Measurements from ENCODE around the gene POLR3H. TPM values are rescaled to one million over a fixed set of nuclear protein-coding genes. Genes with fewer than 3 reads are reported as not detected.

Gene POLR3H
- total RNA-seq, 1 donor from 2014 or later = 18.1 TPM

DNA sequence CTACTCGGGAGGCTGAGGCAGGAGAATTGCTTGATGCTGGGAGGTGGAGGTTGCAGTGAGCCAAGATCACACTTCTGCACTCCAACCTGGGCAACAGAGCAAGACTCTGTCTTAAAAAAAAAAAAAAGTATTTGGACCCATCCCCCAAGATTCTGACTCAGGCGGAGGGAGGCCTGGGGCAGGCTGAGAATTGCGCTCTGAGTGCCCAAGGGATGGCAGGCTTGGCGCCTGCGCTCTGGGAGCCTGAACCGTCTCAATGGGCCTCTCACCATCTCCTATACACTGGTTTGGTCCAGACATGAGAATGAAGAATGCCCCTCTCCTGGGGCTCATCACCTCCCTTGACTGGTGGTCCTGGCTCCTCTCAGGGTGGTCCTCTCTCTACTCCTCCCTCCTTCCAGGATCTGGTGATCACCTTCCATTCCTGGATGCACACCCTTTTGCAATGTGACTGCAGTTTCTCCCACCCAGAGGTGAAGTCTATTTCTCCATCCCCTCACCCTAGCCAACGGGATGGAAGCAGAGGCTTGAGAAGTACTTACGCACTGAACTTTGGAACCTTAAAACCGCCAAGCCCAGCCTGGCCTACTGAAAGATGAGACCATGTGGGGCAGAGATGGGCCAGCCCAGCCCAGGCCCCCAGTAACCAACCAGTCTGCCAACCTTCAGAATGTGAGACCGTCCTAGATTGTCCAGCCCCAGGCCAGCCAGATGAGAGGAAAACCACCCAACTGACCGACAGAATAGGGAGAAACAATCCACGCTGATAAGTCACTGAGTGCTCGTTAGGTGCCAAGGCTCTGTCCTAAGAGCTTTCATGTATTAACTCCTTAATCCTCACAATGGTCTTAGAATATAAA lies 4.9 kb downstream of the POLR3H start:
- no peak for DNase-seq (ENCODE audit: extremely low read depth, low read depth, low spot score)

DNA sequence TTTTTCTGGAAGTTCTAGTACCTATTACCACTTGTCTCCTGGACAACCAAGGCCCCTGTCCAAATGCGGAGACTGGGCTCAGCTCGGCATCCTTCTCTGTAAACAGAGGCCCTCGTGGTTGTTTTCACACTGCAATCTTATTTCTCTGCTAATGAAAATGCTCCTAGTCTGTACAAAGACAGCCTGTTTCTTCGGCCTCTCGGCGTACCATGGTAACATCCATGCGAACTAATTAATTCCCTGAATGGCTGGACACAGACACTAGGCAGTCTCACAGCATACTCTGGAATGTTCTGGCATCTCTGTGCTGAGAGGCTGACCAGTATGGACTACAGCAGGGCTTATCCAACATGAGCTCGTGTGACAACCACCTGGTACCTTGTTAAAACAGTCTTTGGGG lies 5.7 kb downstream of the POLR3H start:
- DNase-seq (ENCODE audit: extremely low read depth, low read depth, low spot score) = no peak

DNA sequence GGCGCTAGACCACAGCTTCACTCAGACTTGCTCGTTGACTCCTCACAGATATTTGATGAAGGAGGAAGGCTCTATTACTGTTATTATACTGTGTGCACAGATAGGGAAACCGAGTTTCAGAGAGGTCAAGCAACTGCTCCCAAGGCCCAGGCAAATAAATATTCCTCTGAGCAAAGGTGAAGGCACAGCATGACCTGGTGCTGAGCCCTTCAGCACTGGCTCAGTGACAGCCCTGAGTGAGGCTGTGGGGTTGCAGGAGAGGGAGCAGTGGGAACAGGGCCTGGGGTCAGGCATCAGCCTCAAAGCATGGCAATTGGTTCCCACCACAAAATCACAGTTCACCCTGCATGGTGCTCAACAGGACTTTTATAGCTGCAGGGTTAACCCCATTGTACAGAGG lies 7.1 kb downstream of the POLR3H start:
- DNase-seq (ENCODE audit: extremely low read depth, low read depth, low spot score) = no peak

DNA sequence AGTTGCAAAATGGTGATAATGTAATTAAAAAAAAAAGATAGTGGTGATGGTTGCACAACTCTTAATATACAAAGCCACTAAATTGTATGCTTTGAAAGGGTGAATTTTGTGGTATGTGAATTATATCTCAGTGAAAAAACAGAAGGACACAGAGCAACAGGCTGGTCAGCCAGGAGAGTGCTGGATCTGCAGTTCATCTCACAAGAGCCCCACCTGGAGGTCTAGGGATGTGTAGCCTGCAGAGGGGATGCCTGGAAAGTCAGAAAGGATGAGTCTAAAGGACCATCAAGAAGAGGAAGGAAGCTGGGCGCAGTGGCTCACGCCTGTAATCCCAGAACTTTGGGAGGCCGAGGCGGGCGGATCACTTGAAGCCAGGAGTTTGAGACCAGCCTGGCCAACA lies 9.0 kb downstream of the POLR3H start:
- DNase-seq (ENCODE audit: extremely low read depth, low read depth, low spot score) = no peak

DNA sequence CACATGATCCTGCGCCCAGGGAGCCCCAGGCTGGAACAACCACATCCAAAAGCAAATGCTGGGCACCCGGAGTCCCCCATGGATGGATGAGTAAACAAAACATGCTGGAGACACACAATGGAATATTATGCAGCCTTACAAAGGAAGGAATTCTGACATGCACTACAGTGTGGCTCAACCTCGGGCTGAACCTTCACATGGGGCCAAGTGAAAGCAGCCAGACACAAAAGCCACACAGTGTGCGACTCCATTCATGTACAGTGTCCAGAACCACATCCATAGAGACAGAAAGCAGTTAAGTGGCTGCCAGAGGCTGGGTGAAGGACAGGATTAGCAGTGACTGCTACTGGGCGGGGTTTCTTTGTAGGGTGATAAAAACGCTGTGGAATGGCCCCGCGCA lies 10.1 kb downstream of the POLR3H start:
- no peak for DNase-seq (ENCODE audit: extremely low read depth, low read depth, low spot score)

DNA sequence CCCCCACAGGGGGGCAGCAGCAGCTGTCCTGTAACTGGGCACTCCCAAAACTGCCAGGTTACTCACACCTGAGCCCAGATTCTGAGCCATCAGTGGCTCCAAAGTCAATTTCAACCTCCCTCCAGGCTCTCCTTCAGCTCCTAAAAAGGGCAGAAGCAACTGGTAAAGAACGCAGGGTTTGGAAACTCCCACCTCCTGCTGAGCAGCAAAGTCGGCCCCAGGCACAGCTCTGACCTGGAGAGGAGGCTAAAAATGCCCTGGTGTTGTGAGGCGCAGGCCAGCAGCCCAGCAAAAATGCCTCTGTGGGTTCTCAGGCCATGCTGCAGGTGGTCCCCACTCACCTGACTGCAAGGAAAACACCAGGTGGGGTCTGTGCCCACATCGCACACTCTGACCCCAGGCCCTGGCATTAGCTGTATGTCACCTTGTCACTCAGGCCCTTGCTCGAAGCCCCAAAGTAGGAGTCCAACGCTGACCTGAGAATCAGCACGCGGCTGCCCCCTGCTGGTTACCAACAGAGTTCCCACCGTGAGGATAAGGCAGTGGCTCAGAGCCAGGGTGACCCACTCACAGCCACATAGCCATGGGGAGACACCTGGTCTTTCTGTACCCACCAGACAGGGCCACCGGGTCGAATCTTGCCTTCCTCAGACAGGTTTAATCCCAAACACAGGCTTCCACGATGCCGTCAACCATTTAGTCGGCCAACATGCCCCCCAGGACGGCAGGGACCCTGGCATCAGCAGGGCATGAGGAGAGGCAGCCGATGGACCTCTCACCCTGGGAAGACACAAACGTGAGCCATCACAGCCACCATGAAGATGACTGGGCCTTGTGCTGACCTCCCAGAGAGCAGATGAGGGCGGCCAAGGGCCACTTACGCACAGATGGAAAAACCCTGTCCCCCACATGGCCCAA lies 11.1 kb downstream of the POLR3H start:
- DNase-seq (ENCODE audit: extremely low read depth, low read depth, low spot score) = no peak

DNA sequence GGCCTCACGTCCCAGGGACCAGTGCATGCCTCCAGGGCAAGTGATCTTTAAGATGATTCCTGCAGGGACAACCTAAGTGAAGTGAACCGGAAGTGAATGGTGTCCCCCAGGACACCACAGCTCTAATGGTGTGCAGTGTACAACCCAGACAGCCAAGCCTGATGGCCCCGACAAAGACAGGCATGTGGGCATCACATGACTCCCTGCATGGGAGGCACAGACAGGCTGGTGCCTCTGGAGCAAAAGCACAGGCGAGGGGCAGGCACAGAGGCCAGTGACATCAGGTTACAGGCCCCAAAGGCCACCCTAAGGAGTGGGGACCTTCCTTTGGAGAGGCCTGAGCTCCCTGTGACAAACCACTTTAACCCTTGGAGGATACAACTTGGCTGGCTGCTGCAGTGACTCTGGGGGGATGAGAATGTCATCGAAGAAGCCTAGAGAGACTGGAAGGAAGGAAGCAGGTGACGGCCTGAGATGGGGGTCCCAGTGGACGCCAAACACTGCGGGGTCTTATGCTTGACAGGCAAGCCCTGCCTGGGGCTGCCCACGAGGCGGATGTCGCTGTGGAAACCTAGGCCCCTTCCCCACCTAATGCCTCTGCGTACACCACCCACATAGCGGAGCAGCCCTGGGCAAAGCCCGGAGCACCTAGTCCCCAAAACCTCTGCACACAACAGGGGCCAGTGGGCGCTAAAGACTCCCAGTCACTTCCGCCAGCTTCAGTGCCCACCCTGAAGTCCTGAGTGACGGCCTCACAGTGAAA lies 12.4 kb downstream of the POLR3H start:
- no peak for DNase-seq (ENCODE audit: extremely low read depth, low read depth, low spot score)

DNA sequence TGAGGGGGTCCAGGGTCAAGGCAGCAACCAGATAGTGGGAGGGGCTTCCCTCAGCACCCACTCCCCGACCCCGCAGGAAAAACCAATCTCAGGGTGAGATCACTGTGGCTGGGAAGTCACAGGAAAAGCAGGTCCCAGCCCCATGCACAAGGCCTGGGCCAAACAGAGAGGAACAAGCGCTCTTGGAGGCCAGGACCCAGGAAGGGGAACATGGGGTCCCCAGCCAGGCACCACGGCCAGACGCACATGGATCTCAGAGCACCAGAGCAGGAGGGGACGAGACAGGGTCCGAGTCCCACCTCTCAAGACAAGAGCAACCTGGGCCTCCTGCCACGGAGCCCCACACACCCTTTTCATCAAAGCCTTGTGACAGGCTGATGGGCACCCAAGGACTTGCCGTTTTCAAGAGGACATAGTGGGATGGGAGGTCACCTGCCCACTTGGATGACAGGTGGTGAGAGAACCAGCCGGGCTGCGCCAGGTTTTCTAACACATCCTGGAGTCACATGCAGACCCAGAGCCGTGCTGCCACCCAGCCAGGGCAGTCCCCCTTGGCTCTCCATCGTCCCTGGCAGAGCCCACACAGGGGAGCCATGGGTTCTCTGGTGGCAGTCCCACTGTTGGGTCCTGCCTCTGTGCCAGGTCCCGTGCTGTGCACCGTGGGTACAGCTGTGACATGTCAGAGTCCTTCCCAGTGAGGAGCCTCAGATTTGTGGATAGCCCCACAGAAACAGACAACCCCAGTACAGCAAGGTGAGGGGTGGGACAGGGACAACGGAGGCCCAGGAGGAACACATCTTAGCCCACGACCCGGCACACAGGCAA lies 13.2 kb downstream of the POLR3H start:
- no peak for DNase-seq (ENCODE audit: extremely low read depth, low read depth, low spot score)

DNA sequence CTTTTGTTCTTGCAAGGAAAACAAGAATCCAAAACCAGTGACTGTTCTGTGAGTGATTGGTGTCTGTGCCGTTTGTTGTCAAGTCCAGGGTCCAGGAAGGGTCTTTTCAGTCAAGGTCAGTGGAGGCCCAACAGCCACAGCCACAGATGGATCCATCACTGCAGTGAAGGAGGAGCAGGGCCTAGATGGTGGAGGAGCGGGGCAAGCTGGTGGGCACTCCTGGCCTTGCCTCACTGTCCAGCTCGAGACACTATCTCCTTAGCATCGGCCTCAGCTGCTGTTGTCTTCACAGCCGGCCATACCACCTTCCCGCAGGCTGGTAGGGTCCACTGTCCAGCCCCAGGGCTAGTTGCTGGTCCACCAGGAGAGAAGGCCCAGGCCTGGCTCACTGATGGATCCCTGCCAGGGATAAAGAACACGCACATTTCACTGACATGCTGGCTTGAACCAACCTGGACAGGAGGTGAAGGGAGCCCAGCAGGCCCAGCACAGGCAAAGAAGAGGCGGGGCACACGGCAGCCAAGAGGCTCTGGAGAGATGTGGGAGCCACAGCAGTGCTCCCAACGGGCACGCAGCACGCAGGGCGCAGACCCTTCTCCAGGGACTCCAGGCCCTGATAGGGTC lies 15.2 kb downstream of the POLR3H start:
- no peak for DNase-seq (ENCODE audit: extremely low read depth, low read depth, low spot score)

DNA sequence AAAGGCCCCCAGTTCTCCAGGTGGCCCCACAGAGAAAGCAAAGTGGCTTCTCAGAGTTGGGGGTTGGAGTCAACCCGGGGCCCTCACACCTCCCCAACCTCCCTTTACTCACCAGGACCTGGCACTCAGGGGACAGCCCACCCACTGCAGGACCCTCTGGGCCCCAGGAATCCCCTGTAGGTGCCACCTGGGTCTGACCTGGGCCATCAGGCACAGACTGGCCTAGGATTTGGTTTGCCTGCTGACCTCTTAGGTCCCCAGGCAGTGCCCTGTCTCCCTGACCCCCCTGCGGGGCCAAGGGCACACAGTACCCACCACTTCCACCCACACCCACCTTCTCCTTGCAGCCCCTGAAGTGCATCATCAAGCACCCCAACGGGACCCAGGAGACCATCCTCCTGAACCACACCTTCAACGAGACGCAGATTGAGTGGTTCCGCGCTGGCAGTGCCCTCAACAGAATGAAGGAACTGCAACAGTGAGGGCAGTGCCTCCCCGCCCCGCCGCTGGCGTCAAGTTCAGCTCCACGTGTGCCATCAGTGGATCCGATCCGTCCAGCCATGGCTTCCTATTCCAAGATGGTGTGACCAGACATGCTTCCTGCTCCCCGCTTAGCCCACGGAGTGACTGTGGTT lies 16.0 kb downstream of the POLR3H start:
- DNase-seq (ENCODE audit: extremely low read depth, low read depth, low spot score) = no peak

DNA sequence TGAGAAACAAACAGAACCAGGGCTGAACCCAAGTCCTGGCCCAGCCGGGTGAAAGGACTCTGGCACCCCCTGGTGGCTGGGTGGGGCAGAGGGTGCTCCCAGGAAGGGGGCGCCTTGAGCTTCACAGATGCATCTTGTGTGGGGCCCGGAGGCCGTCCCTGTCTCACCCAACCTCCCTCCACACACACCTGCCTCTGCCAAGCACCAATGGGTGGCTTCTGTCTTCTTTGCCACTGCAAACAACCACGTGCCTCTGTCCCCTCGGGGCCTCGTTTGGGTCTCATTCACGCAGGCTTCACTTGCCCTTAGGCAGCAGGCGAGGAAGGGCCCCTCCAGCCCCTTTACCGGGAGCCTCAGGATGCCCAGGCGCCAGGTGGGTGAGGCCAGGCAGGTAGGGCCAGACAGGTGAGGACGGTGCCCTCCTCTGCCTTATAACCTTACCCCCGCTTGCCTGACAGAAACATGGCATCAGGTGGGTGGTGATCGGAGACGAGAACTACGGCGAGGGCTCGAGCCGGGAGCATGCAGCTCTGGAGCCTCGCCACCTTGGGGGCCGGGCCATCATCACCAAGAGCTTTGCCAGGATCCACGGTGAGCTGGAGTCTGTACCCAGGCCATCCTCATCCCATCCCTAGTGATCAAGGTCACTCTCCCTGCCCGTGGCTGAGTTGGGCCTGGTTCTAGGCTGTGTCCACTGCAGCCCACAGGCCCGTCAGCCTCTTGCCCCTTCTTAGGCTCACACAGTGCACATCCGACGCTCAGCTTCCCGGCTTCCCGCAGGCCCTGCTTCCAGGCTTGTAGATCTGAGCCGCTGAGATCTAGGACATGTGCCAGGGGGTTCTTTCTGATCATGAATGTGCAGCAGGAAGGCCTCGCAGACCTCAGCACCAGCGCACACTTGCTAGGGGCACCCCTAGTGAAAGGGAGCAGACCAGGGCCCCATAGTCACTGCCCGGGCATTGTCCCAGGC lies 17.2 kb downstream of the POLR3H start:
- DNase-seq (ENCODE audit: extremely low read depth, low read depth, low spot score) = no peak

DNA sequence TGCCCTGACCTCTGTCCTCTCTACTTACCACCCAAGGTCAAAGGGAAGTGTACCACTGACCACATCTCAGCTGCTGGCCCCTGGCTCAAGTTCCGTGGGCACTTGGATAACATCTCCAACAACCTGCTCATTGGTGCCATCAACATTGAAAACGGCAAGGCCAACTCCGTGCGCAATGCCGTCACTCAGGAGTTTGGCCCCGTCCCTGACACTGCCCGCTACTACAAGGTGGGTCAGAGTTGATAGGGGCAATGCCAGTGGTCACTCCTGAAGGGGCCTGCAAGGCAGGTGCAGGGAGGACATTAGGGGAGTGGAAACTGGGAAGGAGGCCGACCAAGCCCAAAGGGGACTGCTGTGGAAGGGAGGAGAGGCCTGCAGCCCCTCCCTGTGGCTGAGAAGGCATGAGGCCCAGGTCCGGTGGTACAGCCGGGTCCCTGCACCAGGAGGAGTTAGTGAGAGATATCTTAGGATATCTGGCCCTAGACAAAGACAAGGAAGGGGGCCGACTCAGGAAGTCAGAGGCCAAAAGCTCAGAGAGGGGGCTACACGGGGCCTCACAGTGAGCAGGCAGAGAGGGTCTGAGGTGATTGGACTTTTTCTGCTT lies 17.9 kb downstream of the POLR3H start:
- no peak for DNase-seq (ENCODE audit: extremely low read depth, low read depth, low spot score)

DNA sequence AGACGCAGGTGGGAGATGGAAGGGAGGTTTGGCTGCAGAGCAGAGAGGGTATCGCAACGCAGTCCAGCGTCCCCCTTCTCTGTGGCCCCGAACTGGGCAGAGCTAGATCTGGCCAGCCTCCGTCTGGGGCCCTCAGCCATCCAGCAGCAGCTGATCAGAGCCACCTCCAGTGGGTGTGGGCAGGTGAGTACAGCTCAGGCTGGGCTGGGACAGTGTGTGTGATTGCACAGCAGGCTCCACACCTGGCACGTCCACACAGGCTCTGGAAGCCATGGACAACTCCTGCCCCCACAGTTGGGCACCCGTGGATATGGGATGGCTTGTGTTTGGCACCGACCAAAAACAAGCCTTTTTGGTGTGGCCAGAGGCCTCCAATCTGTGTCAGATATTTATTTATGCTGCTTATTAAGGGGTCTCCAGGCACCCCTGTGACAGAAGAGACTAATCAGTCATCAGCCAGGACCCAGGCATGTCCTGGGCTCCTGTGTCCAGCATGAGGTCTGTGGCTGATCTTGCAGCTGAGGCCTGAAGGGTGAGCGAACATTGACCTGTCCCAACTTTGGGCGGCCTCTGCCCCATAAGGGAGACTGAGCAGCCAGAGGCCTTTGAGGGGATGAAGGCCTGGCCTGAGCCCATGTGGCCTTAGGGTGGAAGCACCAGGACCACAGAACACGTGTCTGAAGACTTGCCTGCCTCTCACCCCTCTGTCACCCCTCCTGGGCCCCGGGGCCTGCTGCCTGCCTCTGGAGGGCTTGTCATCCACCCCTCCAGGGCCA lies 18.6 kb downstream of the POLR3H start:
- DNase-seq (ENCODE audit: extremely low read depth, low read depth, low spot score) = no peak

DNA sequence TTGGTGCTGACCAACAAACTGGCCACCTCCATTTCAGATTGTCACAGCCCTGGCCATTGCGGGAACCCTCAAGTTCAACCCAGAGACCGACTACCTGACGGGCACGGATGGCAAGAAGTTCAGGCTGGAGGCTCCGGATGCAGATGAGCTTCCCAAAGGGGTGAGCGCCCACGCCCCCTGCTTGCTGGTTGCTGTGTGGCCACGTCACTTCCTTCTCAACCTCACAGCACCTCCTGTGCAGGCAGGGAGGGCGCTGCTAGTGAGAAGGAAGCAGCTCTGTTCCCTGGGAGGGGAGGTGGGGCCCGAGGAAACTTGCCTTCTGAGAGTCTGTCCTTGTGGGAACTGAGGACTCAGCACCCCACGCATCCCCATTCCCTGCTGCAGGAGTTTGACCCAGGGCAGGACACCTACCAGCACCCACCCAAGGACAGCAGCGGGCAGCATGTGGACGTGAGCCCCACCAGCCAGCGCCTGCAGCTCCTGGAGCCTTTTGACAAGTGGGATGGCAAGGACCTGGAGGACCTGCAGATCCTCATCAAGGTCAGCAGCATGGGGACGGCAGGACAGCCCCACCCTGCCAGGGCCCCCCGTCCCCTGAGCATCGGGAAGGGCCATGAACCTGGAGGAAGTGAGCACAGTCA lies 19.3 kb downstream of the POLR3H start:
- DNase-seq (ENCODE audit: extremely low read depth, low read depth, low spot score) = no peak

DNA sequence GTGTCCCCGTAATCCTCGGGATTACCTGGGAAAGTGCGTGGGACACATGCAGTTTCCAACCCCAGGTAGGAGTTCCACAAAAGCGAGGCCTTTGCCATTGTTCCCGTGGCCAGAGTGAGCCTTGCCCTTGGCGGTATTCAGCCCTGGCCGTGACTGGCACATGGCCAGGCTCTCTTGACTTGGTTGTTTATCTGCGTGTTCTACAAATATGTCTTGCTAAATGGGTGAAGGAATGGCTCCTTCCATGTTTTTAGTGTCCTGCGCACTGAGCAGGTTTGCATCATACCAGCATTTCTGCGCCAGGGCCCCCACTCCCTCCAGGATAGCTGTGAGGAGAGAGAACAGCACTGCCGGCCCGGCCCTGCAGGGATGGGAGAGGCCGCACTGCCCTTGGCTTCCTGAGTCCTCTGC lies 20.0 kb downstream of the POLR3H start:
- no peak for DNase-seq (ENCODE audit: extremely low read depth, low read depth, low spot score)

DNA sequence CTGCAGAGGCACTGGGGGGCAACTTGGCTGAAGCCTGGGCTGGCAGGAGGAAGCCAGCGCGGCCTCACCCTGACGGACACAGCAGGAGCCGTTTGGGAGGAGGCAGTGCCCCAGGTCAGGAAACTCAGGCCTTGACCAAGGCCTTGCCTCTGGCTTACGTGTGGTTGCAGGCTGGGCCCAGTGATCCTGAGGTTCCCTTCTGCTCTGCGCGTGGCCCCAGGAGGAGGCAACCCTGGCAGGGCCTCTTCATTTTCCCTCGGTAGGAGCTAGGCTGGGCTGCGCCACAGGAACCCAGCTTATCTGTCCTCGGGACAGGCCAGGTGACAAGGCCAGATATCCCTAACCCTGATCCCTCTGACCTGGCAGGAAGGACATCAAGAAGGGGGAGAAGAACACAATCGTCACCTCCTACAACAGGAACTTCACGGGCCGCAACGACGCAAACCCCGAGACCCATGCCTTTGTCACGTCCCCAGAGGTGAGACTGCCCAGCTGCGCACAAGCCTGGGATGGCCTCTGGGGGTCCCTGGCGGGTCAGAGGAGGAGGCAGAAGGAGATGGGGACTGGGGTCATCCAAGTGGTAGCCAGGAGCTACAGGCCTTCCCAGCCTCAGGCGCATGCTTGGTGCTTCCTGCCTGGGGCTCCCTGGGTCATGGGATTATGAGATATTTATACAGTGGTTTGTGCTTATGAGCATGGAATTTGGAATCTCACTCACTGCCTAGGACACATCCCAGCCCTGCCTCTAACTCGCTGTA lies 20.6 kb downstream of the POLR3H start:
- DNase-seq (ENCODE audit: extremely low read depth, low read depth, low spot score) = no peak
